ENCODE measurements around the gene DYNLT2B.

GRCh38 chr3:196298521-196298920, 19.5 kb downstream of the DYNLT2B start:
- TF ChIP-seq CTCF (IDR thresholded peaks at IDR 0.05; ENCODE audit: insufficient read depth, low read length) (no peak), POLR2AphosphoS5 (IDR thresholded peaks at IDR 0.05; ENCODE audit: low read depth) (no peak)
